GM18519 (cell line): ENCODE measurements around the gene SHISAL1.

Experiments used
- ATAC-seq: cut with Tn5 transposase; IDR thresholded peaks from one replicate; pipeline ENCODE4 v1.9.1; 2021; ENCODE audit warnings: mild to moderate bottlenecking, moderate library complexity; ENCODE audit not compliant: unreplicated experiment, low FRiP score

The SHISAL1 gene

GRCh38 chr22:44266796-44267760, 45.7 kb downstream of the SHISAL1 start:
- ATAC-seq = no peak

- ATAC-seq = no peak
Measured at GRCh38 chr22:44263547-44263946, 49.2 kb downstream of the SHISAL1 start.

GRCh38 chr22:44261861-44262595, 50.7 kb downstream of the SHISAL1 start:
- ATAC-seq = no peak

- ATAC-seq = no peak
Measured at GRCh38 chr22:44261164-44261860, 51.4 kb downstream of the SHISAL1 start.

- no peak for ATAC-seq
Measured at GRCh38 chr22:44260216-44261035, 52.3 kb downstream of the SHISAL1 start.

GRCh38 chr22:44259366-44260215, 53.2 kb downstream of the SHISAL1 start:
- ATAC-seq = no peak

- ATAC-seq = no peak
Measured at GRCh38 chr22:44256556-44257485, 55.9 kb downstream of the SHISAL1 start.

- ATAC-seq = no peak
Measured at GRCh38 chr22:44256085-44256484, 56.7 kb downstream of the SHISAL1 start.

GRCh38 chr22:44254811-44255210, 57.9 kb downstream of the SHISAL1 start:
- ATAC-seq = no peak

- no peak for ATAC-seq
Measured at GRCh38 chr22:44249376-44250147, 63.2 kb downstream of the SHISAL1 start.

GRCh38 chr22:44248926-44249325, 63.8 kb downstream of the SHISAL1 start:
- no peak for ATAC-seq

- ATAC-seq = no peak
Measured at GRCh38 chr22:44247923-44248892, 64.5 kb downstream of the SHISAL1 start.

GRCh38 chr22:44247346-44247745, 65.4 kb downstream of the SHISAL1 start:
- no peak for ATAC-seq

- ATAC-seq = no peak
Measured at GRCh38 chr22:44246615-44247326, 66.0 kb downstream of the SHISAL1 start.

GRCh38 chr22:44245867-44246266, 66.9 kb downstream of the SHISAL1 start:
- ATAC-seq = no peak

GRCh38 chr22:44245438-44245837, 67.3 kb downstream of the SHISAL1 start:
- no peak for ATAC-seq
